SK-N-MC (cell line): Measurements from ENCODE around the gene CFAP46.

Experiments
- EZH2 ChIP-seq: fragments of 200-600 bp; sonication (generic); IDR thresholded peaks from one replicate; pipeline ENCODE4 v1.6.1; 2017; ENCODE audit warnings: antibody characterized with exemption
- POLR2AphosphoS5 ChIP-seq: IDR thresholded peaks from 2 replicates; pipeline ENCODE4 v1.6.1; 2012; ENCODE audit warnings: mild to moderate bottlenecking, low read depth, low read length, borderline replicate concordance

GRCh38 chr10:132802048-132802447 lies 140.3 kb downstream of the CFAP46 start:
- no peak for TF ChIP-seq EZH2
- no peak for TF ChIP-seq POLR2AphosphoS5
